Liver (tissue), 9 donors: Measurements from ENCODE around the gene KICS2. TPM values are rescaled to one million over a fixed set of nuclear protein-coding genes. Genes with fewer than 3 reads are reported as not detected.

ENCODE experiments used
- DNase-seq: peaks from one replicate; pipeline ENCODE4 v3.0.0-alpha.2; 2017; ENCODE audit warnings: low spot score
- H3K27ac ChIP-seq, 2 donors: one replicate each; pipeline ENCODE4 v1.7.0; 2013; ENCODE audit warnings: inconsistent platforms in 2 of 2, low read length in 2 of 2, control low read depth in 1 of 2, low read depth in 1 of 2, mild to moderate bottlenecking in 1 of 2
- H3K27me3 ChIP-seq, 4 donors: one replicate each; pipeline versions ENCODE4 v1.6.1 to v1.7.0; 2013; ENCODE audit warnings: low read length in 3 of 4, inconsistent platforms in 1 of 4, mild to moderate bottlenecking in 1 of 4, moderate library complexity in 1 of 4; ENCODE audit not compliant: control insufficient read depth in 4 of 4, insufficient read depth in 4 of 4
- H3K36me3 ChIP-seq, 4 donors: one replicate each; pipeline versions ENCODE4 v1.6.1 to v1.7.0; 2013; ENCODE audit warnings: low read length in 3 of 4, mild to moderate bottlenecking in 3 of 4, low read depth in 1 of 4, moderate library complexity in 1 of 4; ENCODE audit not compliant: control insufficient read depth in 4 of 4, insufficient read depth in 3 of 4
- H3K4me1 ChIP-seq, 4 donors: one replicate each; pipeline versions ENCODE4 v1.6.1 to v1.7.0; 2013; ENCODE audit warnings: low read length in 3 of 4, mild to moderate bottlenecking in 3 of 4, moderate library complexity in 1 of 4; ENCODE audit not compliant: control insufficient read depth in 4 of 4, insufficient read depth in 4 of 4
- H3K4me3 ChIP-seq, 3 donors: one replicate each; pipeline versions ENCODE4 v1.6.1 to v1.7.0; 2013; ENCODE audit warnings: low read length in 3 of 3, control low read depth in 1 of 3, low read depth in 1 of 3, mild to moderate bottlenecking in 1 of 3
- H3K9ac ChIP-seq, 2 donors: one replicate each; pipeline ENCODE4 v1.7.0; 2013; ENCODE audit warnings: low read length in 2 of 2, mild to moderate bottlenecking in 2 of 2, moderate library complexity in 2 of 2, control low read depth in 1 of 2, low read depth in 1 of 2
- H3K9me3 ChIP-seq, 4 donors: one replicate each; pipeline versions ENCODE4 v1.6.1 to v1.7.0; 2013; ENCODE audit warnings: low read length in 3 of 4; ENCODE audit not compliant: control insufficient read depth in 4 of 4
- ATF3 ChIP-seq: IDR thresholded peaks from 2 replicates; pipeline ENCODE4 v1.6.1; 2016; ENCODE audit warnings: antibody characterized with exemption
- EGR1 ChIP-seq, 2 donors: IDR thresholded peaks; 2 replicates each; pipeline ENCODE4 v1.6.1; 2016 to 2018; ENCODE audit warnings: antibody characterized with exemption in 2 of 2, low read depth in 2 of 2
- FOXA1 ChIP-seq: IDR thresholded peaks from 2 replicates; pipeline ENCODE4 v1.6.1; 2016; ENCODE audit warnings: antibody characterized with exemption
- FOXA2 ChIP-seq: IDR thresholded peaks from 2 replicates; pipeline ENCODE4 v1.6.1; 2016; ENCODE audit warnings: antibody characterized with exemption
- GABPA ChIP-seq, 2 donors: IDR thresholded peaks in 1 of 2; conservative IDR thresholded peaks in 1 of 2; 2 replicates each; pipeline ENCODE4 v1.6.1; 2016; ENCODE audit warnings: antibody characterized with exemption in 2 of 2, mild to moderate bottlenecking in 1 of 2, moderate library complexity in 1 of 2
- HNF4A ChIP-seq, 2 donors: conservative IDR thresholded peaks; 2 replicates each; pipeline ENCODE4 v1.6.1; 2016; ENCODE audit warnings: antibody characterized with exemption in 2 of 2, mild to moderate bottlenecking in 2 of 2
- HNF4G ChIP-seq: IDR thresholded peaks from 2 replicates; pipeline ENCODE4 v1.6.1; 2016; ENCODE audit warnings: antibody characterized with exemption
- JUND ChIP-seq, 2 donors: IDR thresholded peaks; 2 replicates each; pipeline ENCODE4 v1.6.1; 2016; ENCODE audit warnings: antibody characterized with exemption in 2 of 2
- RAD21 ChIP-seq, 2 donors: IDR thresholded peaks; 2 replicates each; pipeline ENCODE4 v1.6.1; 2016; ENCODE audit warnings: antibody characterized with exemption in 2 of 2, mild to moderate bottlenecking in 2 of 2
- REST ChIP-seq: IDR thresholded peaks from 2 replicates; pipeline ENCODE4 v1.6.1; 2016; ENCODE audit warnings: antibody characterized with exemption, mild to moderate bottlenecking
- RXRA ChIP-seq, 2 donors: IDR thresholded peaks; 2 replicates each; pipeline ENCODE4 v1.6.1; 2017 to 2018; ENCODE audit warnings: antibody characterized with exemption in 2 of 2, mild to moderate bottlenecking in 1 of 2
- SP1 ChIP-seq: IDR thresholded peaks from 2 replicates; pipeline ENCODE4 v1.6.1; 2018; ENCODE audit warnings: antibody characterized with exemption, mild to moderate bottlenecking
- TAF1 ChIP-seq: conservative IDR thresholded peaks from 2 replicates; pipeline ENCODE4 v1.6.1; 2016; ENCODE audit warnings: antibody characterized with exemption, mild to moderate bottlenecking
- YY1 ChIP-seq: IDR thresholded peaks from 2 replicates; pipeline ENCODE4 v1.6.1; 2016; ENCODE audit warnings: antibody characterized with exemption, mild to moderate bottlenecking
- WGBS: extraction: QIAGEN DNeasy Blood & Tissue Kit; methylation state at CpG from one replicate; pipeline ENCODE4 v1.1.7; 2013; 5-methylcytosine and 5-hydroxymethylcytosine counted together
- polyA plus RNA-seq, 2 donors: library from polyadenylated mRNA; stranded (reverse) in 1 of 2; unstranded in 1 of 2; fragments of 200-250 nt in 1 of 2; fragments of >200 nt in 1 of 2; fragmentation: Nextera tagmentation in 1 of 2; extraction: Ambion mirVana in 1 of 2; gene quantifications; one replicate each; pipeline versions ENCODE4 v1.2.1 to v1.2.3, GENCODE V29; 2013 to 2015
- total RNA-seq, 2 donors: library from RNA; depleted of rRNA; stranded (reverse); fragments of >200 nt; gene quantifications; one replicate each; pipeline ENCODE4 v1.2.3, GENCODE V29; 2014
- TF ChIP-seq, protein P1 (sequence below): IDR thresholded peaks from 2 replicates; pipeline ENCODE4 v1.6.1; 2016; ENCODE audit warnings: antibody characterized with exemption
- TF ChIP-seq, protein P2 (sequence below): fragments of 150-350 bp; IDR thresholded peaks from 2 replicates; pipeline ENCODE4 v1.5.1; 2017; ENCODE audit warnings: improper control_type of control experiment, low read depth, low read length; ENCODE audit not compliant: missing input control
- donor health status: healthy.
- donor health status: healthy.
- donor health status: healthy.
- donor health status: healthy.
- donor health status: healthy.

KICS2 gene
- total and polyA plus RNA-seq, 4 donors = 3.4 to 10.7 (median 5.3) TPM

DNA sequence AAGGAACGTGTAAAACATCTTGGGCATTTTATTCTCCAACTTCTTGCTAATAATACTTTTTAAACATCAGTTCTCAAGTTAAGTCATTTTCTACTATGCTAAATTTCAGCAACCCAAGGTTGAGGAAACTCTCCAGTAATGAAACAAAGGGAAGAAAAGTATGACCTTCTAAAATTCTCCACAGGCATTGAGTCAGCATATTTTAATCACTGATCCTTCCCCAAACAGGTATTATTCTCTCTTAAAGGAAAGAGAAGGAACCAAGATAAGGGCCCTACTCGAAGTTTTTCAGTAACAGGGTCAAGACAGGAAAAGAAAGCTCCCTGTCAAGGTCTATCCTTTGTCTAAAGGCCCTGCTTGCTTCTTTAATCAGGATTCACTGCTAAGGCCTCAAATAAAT is 3.0 kb downstream of the KICS2 start:
- no peak overlapping the region for H3K9ac ChIP-seq
- H3K36me3 ChIP-seq = peaks cover 0 to 4% (median under 1%) of the 10 kb centered on the region in 4 donors
- H3K27ac ChIP-seq = no peak overlapping the region

GRCh38 chr12:64218597-64218996 is 3.5 kb downstream of the KICS2 start:
- whole genome bisulfite sequencing = 74% methylated on average over 5 of the region's 5 CpGs
- Histone ChIP-seq H3K27me3 (no peaks in the 10 kb centered on the region), H3K27ac (no peak overlapping the region), H3K4me1 (peaks cover 0 to 11% (median 8%) of the 10 kb centered on the region in 4 donors), H3K36me3 (peaks cover 0 to 8% (median 2%) of the 10 kb centered on the region in 4 donors), H3K9ac (no peak overlapping the region), H3K9me3 (no peaks in the 10 kb centered on the region), H3K4me3 (no peak overlapping the region)
- DNase-seq = no peak
- no peak for TF ChIP-seq EGR1 (IDR thresholded peaks at IDR 0.05; ENCODE audit: low read depth in 2 of 2)
- TF ChIP-seq YY1 = no peak
- no peak for TF ChIP-seq RAD21 (IDR thresholded peaks at IDR 0.05)
- TF ChIP-seq FOXA2 = no peak
- no peak for TF ChIP-seq RXRA (IDR thresholded peaks at IDR 0.05)
- no peak for TF ChIP-seq SP1
- no peak for TF ChIP-seq GABPA (IDR thresholded peaks at IDR 0.05 in 1 of 2, conservative IDR thresholded peaks at IDR 0.05 in 1 of 2)
- TF ChIP-seq JUND (IDR thresholded peaks at IDR 0.05) = no peak
- TF ChIP-seq HNF4A (conservative IDR thresholded peaks at IDR 0.05) = no peak
- TF ChIP-seq ATF3 = no peak
- no peak for TF ChIP-seq FOXA1
- no peak for TF ChIP-seq HNF4G
- TF ChIP-seq, protein P1, sequence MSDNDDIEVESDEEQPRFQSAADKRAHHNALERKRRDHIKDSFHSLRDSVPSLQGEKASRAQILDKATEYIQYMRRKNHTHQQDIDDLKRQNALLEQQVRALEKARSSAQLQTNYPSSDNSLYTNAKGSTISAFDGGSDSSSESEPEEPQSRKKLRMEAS = no peak
- no peak for TF ChIP-seq TAF1

More for the DNA sequence above, 3.0 kb downstream of the KICS2 start:
- no peak overlapping the region for H3K4me3 ChIP-seq
- WGBS = 51% methylated on average over 2 of the region's 2 CpGs
- no peak for DNase-seq
- H3K27me3 ChIP-seq = no peaks in the 10 kb centered on the region
- H3K9me3 ChIP-seq = no peaks in the 10 kb centered on the region
- H3K4me1 ChIP-seq = peaks cover 0 to 11% (median 8%) of the 10 kb centered on the region in 4 donors
- TF ChIP-seq HNF4A (conservative IDR thresholded peaks at IDR 0.05) (no peak), YY1 (no peak), RAD21 (IDR thresholded peaks at IDR 0.05) (no peak), ATF3 (no peak), TAF1 (no peak), FOXA1 (no peak), HNF4G (no peak), JUND (IDR thresholded peaks at IDR 0.05) (no peak), FOXA2 (no peak), REST (no peak), RXRA (IDR thresholded peaks at IDR 0.05) (no peak)
- TF ChIP-seq, protein P1 = no peak
- TF ChIP-seq, protein P2, sequence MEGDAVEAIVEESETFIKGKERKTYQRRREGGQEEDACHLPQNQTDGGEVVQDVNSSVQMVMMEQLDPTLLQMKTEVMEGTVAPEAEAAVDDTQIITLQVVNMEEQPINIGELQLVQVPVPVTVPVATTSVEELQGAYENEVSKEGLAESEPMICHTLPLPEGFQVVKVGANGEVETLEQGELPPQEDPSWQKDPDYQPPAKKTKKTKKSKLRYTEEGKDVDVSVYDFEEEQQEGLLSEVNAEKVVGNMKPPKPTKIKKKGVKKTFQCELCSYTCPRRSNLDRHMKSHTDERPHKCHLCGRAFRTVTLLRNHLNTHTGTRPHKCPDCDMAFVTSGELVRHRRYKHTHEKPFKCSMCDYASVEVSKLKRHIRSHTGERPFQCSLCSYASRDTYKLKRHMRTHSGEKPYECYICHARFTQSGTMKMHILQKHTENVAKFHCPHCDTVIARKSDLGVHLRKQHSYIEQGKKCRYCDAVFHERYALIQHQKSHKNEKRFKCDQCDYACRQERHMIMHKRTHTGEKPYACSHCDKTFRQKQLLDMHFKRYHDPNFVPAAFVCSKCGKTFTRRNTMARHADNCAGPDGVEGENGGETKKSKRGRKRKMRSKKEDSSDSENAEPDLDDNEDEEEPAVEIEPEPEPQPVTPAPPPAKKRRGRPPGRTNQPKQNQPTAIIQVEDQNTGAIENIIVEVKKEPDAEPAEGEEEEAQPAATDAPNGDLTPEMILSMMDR = no peak
